ENCODE data around the gene JAK2.

JAK2 gene

GRCh38 chr9:4973902-4974301, 11.2 kb upstream of the JAK2 start:
- H3K4me3 ChIP-seq (ENCODE audit: low read depth, low read length) = no peak overlapping the region
- DNase-seq (ENCODE audit: low read depth) = no peak

- no peak for DNase-seq (ENCODE audit: low read depth)
- H3K4me3 ChIP-seq (ENCODE audit: low read depth, low read length) = no peak overlapping the region
Observed at GRCh38 chr9:4979239-4979638, 5.8 kb upstream of the JAK2 start.

GRCh38 chr9:4980086-4980727, 4.9 kb upstream of the JAK2 start:
- no peak for DNase-seq (ENCODE audit: low read depth)
- H3K4me3 ChIP-seq (ENCODE audit: low read depth, low read length) = no peak overlapping the region

GRCh38 chr9:4982721-4983482, 2.2 kb upstream of the JAK2 start:
- no peak for DNase-seq (ENCODE audit: low read depth)
- no peak overlapping the region for H3K4me3 ChIP-seq (ENCODE audit: low read depth, low read length)

DNA sequence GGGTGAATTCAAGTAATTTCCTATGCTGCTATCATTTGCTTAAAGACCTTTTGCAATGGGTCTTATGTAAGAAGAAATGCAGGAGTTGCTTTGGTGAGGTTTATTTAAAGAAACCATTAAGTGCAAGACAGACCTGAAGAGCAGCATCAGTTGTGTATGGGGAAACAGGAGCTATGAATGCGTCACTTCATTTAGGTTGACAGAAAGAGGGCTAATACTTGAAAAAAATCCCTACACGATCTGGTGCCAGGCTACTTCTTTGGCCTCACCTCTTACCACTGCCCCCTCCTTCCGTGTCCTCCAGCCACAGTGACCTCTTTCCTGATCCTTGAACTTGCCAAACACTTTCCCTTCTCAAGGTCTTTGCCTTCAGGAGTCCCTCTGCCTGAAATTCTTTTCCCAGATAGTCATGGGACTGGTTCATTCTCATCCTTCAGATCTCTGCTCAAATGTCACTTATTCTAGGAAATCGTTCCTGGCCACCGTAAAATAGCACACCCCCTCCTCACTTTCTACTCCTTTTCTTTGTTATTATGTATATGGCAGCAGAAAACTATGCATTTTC, 1.4 kb upstream of the JAK2 start:
- H3K4me3 ChIP-seq (ENCODE audit: low read depth, low read length) = peak overlapping the region; percentile 81

GRCh38 chr9:4984171-4984620, 876 bp upstream of the JAK2 start:
- no peak for DNase-seq (ENCODE audit: low read depth)

More for the DNA sequence above, 1.4 kb upstream of the JAK2 start:
- DNase-seq (ENCODE audit: low read depth) = no peak

GRCh38 chr9:4985386-4986266, 554 bp downstream of the JAK2 start:
- H3K4me3 ChIP-seq (ENCODE audit: low read depth, low read length) = peak overlapping the region; percentile 81
- DNase-seq (ENCODE audit: low read depth) = no peak

More at GRCh38 chr9:4984171-4984620, 876 bp upstream of the JAK2 start:
- H3K4me3 ChIP-seq (ENCODE audit: low read depth, low read length) = peak overlapping the region; percentile 81

DNA sequence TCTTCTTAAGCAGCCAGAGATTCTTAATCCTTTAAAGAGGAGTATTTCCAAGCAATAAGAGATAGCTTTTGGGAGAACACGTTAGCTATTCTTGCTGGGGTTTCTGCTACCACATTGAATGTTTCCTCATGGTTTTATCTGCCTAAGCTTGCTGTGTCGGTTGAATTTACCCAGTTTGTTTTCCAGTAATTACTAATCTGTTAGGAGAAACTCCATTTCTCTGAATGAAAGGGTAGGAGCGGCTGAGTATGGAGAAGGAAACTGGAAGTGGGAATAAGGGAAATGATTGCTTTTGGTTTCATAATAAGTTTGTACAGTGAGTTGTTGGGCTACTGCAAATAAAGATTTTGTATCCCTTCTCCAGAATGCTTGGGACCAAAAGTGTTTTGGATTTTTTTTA, 1.2 kb downstream of the JAK2 start:
- peak overlapping the region; percentile 81 for H3K4me3 ChIP-seq (ENCODE audit: low read depth, low read length)
- DNase-seq (ENCODE audit: low read depth) = no peak

- H3K4me3 ChIP-seq (ENCODE audit: low read depth, low read length) = peak overlapping the region; percentile 81
- DNase-seq (ENCODE audit: low read depth) = no peak
Observed at GRCh38 chr9:4986783-4987182, 1.7 kb downstream of the JAK2 start.

GRCh38 chr9:4987961-4988421, 2.9 kb downstream of the JAK2 start:
- H3K4me3 ChIP-seq (ENCODE audit: low read depth, low read length) = peak overlapping the region; percentile 8
- peak; percentile 28 for DNase-seq (ENCODE audit: low read depth)

GRCh38 chr9:4992872-4993271, 7.8 kb downstream of the JAK2 start:
- DNase-seq (ENCODE audit: low read depth) = no peak
- H3K4me3 ChIP-seq (ENCODE audit: low read depth, low read length) = no peak overlapping the region

DNA sequence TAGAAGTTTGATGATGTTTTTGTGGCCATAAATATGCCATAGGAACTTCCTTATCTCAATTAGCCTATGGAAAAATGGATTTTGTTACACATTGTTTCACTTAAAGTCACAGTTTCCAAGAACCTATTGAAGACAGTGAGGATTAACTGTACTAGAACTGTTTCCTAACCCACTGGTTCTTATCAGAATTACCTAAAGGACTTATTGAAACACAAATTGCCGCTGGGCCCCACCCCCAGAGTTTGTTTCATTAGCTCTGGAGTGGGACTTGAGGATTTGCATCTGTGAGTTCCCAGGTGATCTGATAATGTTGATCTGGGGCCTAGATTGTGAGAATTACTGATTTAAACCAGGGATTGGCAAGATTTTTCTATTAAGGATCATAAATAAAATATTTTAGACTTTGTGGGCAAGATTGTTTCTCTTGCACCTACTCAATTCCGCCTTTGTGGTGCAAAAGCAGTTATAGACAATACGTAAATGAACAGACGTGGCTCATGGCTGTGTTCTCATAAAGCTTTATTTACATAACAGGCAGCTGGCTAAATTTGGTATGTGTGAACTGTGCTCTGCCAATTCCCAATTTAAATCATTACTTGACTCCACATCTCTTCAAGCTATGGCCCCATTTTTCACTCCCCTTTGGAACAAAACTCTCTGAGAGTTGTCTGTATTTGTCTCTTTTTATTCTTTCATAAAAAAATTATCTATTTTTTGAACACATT, 9.3 kb downstream of the JAK2 start:
- no peak overlapping the region for H3K4me3 ChIP-seq (ENCODE audit: low read depth, low read length)
- no peak for DNase-seq (ENCODE audit: low read depth)

GRCh38 chr9:4997196-4997595, 12.1 kb downstream of the JAK2 start:
- no peak for DNase-seq (ENCODE audit: low read depth)
- H3K4me3 ChIP-seq (ENCODE audit: low read depth, low read length) = no peak overlapping the region

DNA sequence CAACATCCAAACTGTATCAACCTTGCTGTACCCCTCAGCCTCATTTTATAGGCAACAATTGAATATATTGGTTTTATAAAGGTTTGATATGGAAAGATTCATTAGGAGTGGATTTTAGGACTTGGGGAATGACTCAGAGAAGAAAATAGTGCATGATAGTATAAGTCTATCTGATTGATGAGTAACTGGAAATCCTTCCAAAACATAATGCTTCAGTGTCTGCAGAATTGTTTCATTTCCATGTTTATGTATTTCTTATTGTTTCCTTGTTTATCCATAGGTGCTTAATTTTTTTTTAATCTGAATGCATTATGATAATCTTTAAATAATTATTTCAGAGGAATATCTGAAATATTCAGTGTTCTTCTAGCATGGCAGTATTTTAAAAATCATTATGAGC, 12.6 kb downstream of the JAK2 start:
- no peak for DNase-seq (ENCODE audit: low read depth)

DNA sequence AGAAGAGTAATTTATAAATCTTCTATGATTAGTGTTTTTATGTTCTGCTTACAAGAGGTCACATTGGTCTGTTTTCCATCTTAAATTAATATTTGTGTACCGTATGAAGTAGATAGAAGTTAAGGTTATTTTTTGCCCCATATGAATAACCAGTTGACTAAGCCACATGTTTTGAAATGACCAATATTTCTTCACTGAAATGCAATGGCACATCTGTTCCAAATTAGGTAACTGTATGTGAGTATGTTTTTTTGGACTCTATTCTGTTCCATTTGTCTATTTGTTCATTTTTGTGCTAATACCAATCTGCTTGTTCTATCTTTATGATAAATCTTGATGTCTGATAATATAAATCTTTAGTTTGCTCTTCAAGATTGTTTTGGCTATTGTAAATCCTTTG, 17.7 kb downstream of the JAK2 start:
- no peak overlapping the region for H3K4me3 ChIP-seq (ENCODE audit: low read depth, low read length)
- DNase-seq (ENCODE audit: low read depth) = no peak

More for the DNA sequence above, 12.6 kb downstream of the JAK2 start:
- H3K4me3 ChIP-seq (ENCODE audit: low read depth, low read length) = no peak overlapping the region

DNA sequence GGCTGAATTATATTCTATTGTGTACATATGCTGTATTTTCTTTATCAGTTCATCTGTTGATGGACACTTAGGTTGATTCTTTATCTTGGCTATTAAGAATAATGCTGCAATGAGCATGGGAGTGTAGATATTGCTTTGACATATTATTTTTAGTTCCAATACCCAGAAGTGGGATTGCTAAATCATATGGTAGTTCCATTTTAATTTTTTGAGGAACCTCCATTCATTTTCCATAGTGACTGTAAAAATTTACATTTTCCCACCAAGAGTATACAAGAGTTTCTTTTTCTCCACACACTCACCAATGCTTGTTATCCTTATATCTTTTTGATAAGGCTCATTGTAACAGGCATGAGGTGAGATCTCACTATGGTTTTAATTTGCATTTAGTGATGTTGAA, 19.4 kb downstream of the JAK2 start:
- H3K4me3 ChIP-seq (ENCODE audit: low read depth, low read length) = no peak overlapping the region

GRCh38 chr9:5008202-5008601, 23.1 kb downstream of the JAK2 start:
- no peak overlapping the region for H3K4me3 ChIP-seq (ENCODE audit: low read depth, low read length)
- DNase-seq (ENCODE audit: low read depth) = no peak

More for the DNA sequence above, 19.4 kb downstream of the JAK2 start:
- DNase-seq (ENCODE audit: low read depth) = no peak

DNA sequence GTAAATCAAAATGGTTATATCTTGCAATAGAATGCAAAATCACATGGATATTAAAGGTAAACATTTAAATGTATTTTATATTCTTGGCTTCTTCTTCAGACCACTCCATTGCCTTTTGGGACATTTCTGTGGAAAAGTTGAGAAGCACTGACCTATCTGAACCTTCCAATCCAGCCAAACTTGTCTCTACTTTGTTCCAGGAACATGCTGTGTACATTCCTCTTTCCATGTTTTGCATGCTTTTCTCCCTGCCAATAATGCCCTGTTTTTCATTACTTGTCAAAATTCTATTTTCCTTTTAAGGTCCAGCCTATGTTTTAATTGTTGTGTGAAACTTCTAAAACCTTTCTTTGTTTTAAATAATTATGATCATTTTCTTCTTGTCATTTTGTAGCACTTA, 28.3 kb downstream of the JAK2 start:
- no peak overlapping the region for H3K4me3 ChIP-seq (ENCODE audit: low read depth, low read length)
- DNase-seq (ENCODE audit: low read depth) = peak; percentile 8

- DNase-seq (ENCODE audit: low read depth) = no peak
- H3K4me3 ChIP-seq (ENCODE audit: low read depth, low read length) = no peak overlapping the region
Observed at GRCh38 chr9:5015934-5016333, 30.9 kb downstream of the JAK2 start.

All from skeletal muscle cell (primary cell).